GM12874 (cell line): ENCODE data around the gene KASH5.

Source experiments
- CTCF ChIP-seq: IDR thresholded peaks from 2 replicates; pipeline ENCODE4 v1.5.1; 2011; ENCODE audit warnings: low read depth, mild to moderate bottlenecking, control low read depth, low read length, moderate library complexity; ENCODE audit not compliant: insufficient read depth

KASH5 gene

GRCh38 chr19:49363268-49364082, 24.6 kb upstream of the KASH5 start, which contains the start of gene DKKL1:
Gene DKKL1, plus strand, starts transcription at chr19:49363877. Its CDS starts 122 bp downstream, at chr19:49363999.
- TF ChIP-seq CTCF: no peak

GRCh38 chr19:49364083-49364737, 23.8 kb upstream of the KASH5 start:
- no peak for TF ChIP-seq CTCF

- no peak for TF ChIP-seq CTCF
Measured at GRCh38 chr19:49366110-49366509, 21.9 kb upstream of the KASH5 start.

- TF ChIP-seq CTCF: no peak
Measured at GRCh38 chr19:49368711-49369358, 19.2 kb upstream of the KASH5 start.

GRCh38 chr19:49371184-49371583, 16.9 kb upstream of the KASH5 start:
- TF ChIP-seq CTCF: no peak

GRCh38 chr19:49374665-49375434, 13.2 kb upstream of the KASH5 start:
- no peak for TF ChIP-seq CTCF
